HepG2 (cell line): Measurements from ENCODE around the gene AFF1. TPM values are rescaled to one million over a fixed set of nuclear protein-coding genes. Genes with fewer than 3 reads are reported as not detected.

Experiments
- ATAC-seq: fragments of 200-7000 bp; cut with Tn5 transposase; 3 replicates; pipeline ENCODE4 v1.9.1; 2020; ENCODE audit warnings: mild to moderate bottlenecking, moderate library complexity
- BruUV-seq: library from RNA; stranded (reverse); fragments of 400-500 nt; replicated peaks from 2 replicates; lab custom pipeline; 2021; lab: Mats Ljungman, UMichigan
- CTCF ChIA-PET: fragments of 300-600 bp; formaldehyde crosslinking; extraction: SDS; loops from one replicate; lab custom pipeline; 2021; ENCODE audit warnings: low total read pairs, inconsistent platforms, low intra/inter-chr PET ratio; lab: Yijun Ruan, JAX
- POLR2A ChIA-PET: fragments of 350-600 bp; sonication (Branson Sonifier 250); formaldehyde crosslinking; loops from one replicate; lab custom pipeline; 2020; ENCODE audit warnings: antibody characterized with exemption, inconsistent platforms; lab: Yijun Ruan, JAX
- DNase-seq: peaks from one replicate; pipeline ENCODE4 v3.0.0-alpha.2; 2015; ENCODE audit warnings: low spot score
- FAIRE-seq: peaks from 3 replicates; lab custom pipeline; 2011; peaks lifted over from hg19 to GRCh38; lab: Jason Lieb, UNC
- H2AFZ ChIP-seq: one replicate; pipeline ENCODE4 v1.6.1; 2011; ENCODE audit warnings: low read length, inconsistent platforms
- H3K27ac ChIP-seq: fragments of 300-600 bp; 3 replicates; pipeline ENCODE4 v1.8.0; 2011; ENCODE audit warnings: mixed run types, mild to moderate bottlenecking, mixed read lengths, low read length, inconsistent platforms; ENCODE audit not compliant: insufficient read depth; ENCODE audit errors: extremely low read length
- H3K27me3 ChIP-seq, 2 experiments: fragments of 200-600 bp in 1 of 2; 2 replicates in 1 of 2; 3 replicates in 1 of 2; pipeline versions ENCODE4 v1.6.0 to v1.8.0; 2011; ENCODE audit warnings: low read length in 2 of 2, mild to moderate bottlenecking in 2 of 2, moderate library complexity in 2 of 2, inconsistent platforms in 1 of 2; ENCODE audit not compliant: insufficient read depth in 2 of 2, control insufficient read depth in 1 of 2
- H3K36me3 ChIP-seq, 2 experiments: fragments of 200-600 bp in 1 of 2; replicated peaks in 1 of 2; 2 replicates in 1 of 2; 3 replicates in 1 of 2; pipeline versions ENCODE4 v1.5.1 to v1.8.0; 2011; ENCODE audit warnings: low read length in 2 of 2, inconsistent platforms in 1 of 2; ENCODE audit not compliant: insufficient read depth in 2 of 2, control insufficient read depth in 1 of 2
- H3K4me1 ChIP-seq: 2 replicates; pipeline ENCODE4 v1.5.1; 2012; ENCODE audit warnings: low read length, inconsistent platforms; ENCODE audit not compliant: insufficient read depth
- H3K4me2 ChIP-seq: 2 replicates; pipeline ENCODE4 v1.6.0; 2011; ENCODE audit warnings: low read depth, low read length, inconsistent platforms
- H3K4me3 ChIP-seq, 3 experiments: fragments of 200-600 bp in 1 of 3; sonication (generic), shearing (Covaris generic) in 1 of 3; replicated peaks in 1 of 3; 2 replicates each; pipeline ENCODE4 v1.5.1; 2011 to 2016; ENCODE audit warnings: low read length in 3 of 3, inconsistent platforms in 2 of 3, low read depth in 2 of 3, mild to moderate bottlenecking in 2 of 3, control low read depth in 1 of 3, mixed read lengths in 1 of 3; ENCODE audit not compliant: insufficient read depth in 1 of 3
- H3K79me2 ChIP-seq: one replicate; pipeline ENCODE4 v1.6.1; 2011; ENCODE audit warnings: low read length, inconsistent platforms; ENCODE audit not compliant: insufficient read depth
- H3K9ac ChIP-seq: 2 replicates; pipeline ENCODE4 v1.6.0; 2011; ENCODE audit warnings: mild to moderate bottlenecking, low read depth, low read length, inconsistent platforms; ENCODE audit not compliant: insufficient read depth
- H3K9me3 ChIP-seq: 2 replicates; pipeline ENCODE4 v1.5.1; 2012; ENCODE audit warnings: mild to moderate bottlenecking, low read length
- H4K20me1 ChIP-seq: 2 replicates; pipeline ENCODE4 v1.6.0; 2011; ENCODE audit warnings: inconsistent platforms, mild to moderate bottlenecking, low read length, moderate library complexity; ENCODE audit not compliant: insufficient read depth
- DR1 ChIP-seq: sonication (generic); formaldehyde crosslinking; IDR thresholded peaks from 2 replicates; pipeline ENCODE4 v1.8.0; 2021; ENCODE audit warnings: mild to moderate bottlenecking, missing genetic modification reagents, inconsistent platforms
- HCFC1 ChIP-seq: fragments of 150-350 bp; IDR thresholded peaks from 2 replicates; pipeline ENCODE4 v1.6.1; 2014; ENCODE audit warnings: low read depth, low read length
- HNF4A ChIP-seq: sonication (generic); formaldehyde crosslinking; IDR thresholded peaks from 2 replicates; pipeline ENCODE4 v1.4.0; 2020; ENCODE audit warnings: missing genetic modification reagents
- U2AF1 ChIP-seq: fragments of 200-400 bp; formaldehyde crosslinking; optimal IDR thresholded peaks from 2 replicates; pipeline ENCODE3; 2017; ENCODE audit warnings: mild to moderate bottlenecking, low read depth, low read length
- ZNF44 ChIP-seq: sonication (generic); formaldehyde crosslinking; IDR thresholded peaks from 2 replicates; pipeline ENCODE4 v1.5.1; 2020; ENCODE audit warnings: mild to moderate bottlenecking, missing genetic modification reagents
- WGBS: methylation state at CpG from one replicate; pipeline ENCODE4 v1.1.6; 2017; ENCODE audit warnings: low lambda C conversion rate; 5-methylcytosine and 5-hydroxymethylcytosine counted together
- in situ Hi-C: cut with HindIII; loops from 2 replicates; pipeline ENCODE4 v1.10.0; 2017; ENCODE audit warnings: low pct_unique_long_range_greater_than_20kb; ENCODE audit not compliant: extremely low pct_ligation_motif_present
- intact Hi-C: fragments of 100-400 bp; cut with micrococcal nuclease; formaldehyde crosslinking; loops from one replicate; pipeline ENCODE4 v1.10.0; 2022; ENCODE audit not compliant: unreplicated experiment
- polyA plus RNA-seq, 8 experiments: library from polyadenylated mRNA; depleted of rRNA in 3 of 8; stranded (reverse) in 7 of 8; unstranded in 1 of 8; fragments of >200 nt; fragmentation: Illumina TruSeq in 4 of 8; extraction: Trizol in 4 of 8; gene quantifications; 2 replicates each; pipeline versions ENCODE4 v1.2.1 to v1.2.3, GENCODE V29; 2011 to 2016; ENCODE audit warnings: low read depth in 4 of 8, missing spikeins in 1 of 8, mixed read lengths in 1 of 8; ENCODE audit not compliant: insufficient read depth in 1 of 8
- total RNA-seq, 5 experiments: library from RNA; depleted of rRNA; stranded (reverse); fragments of >200 nt; fragmentation: Illumina TruSeq; extraction: Trizol; gene quantifications; 2 replicates each; pipeline ENCODE4 v1.2.3, GENCODE V29; 2016; ENCODE audit warnings: low read depth in 1 of 5
- TF ChIP-seq, protein P1 (sequence below): sonication (generic); formaldehyde crosslinking; conservative IDR thresholded peaks from 2 replicates; pipeline ENCODE4 v1.4.0; 2020; ENCODE audit warnings: missing genetic modification reagents
- TF ChIP-seq, protein P2 (sequence below): sonication (generic); formaldehyde crosslinking; IDR thresholded peaks from 2 replicates; pipeline ENCODE4 v1.9.0; 2021; ENCODE audit warnings: mild to moderate bottlenecking, missing genetic modification reagents
- TF ChIP-seq, protein P3 (sequence below): sonication (generic); formaldehyde crosslinking; IDR thresholded peaks from 2 replicates; pipeline ENCODE4 v1.4.0; 2020; ENCODE audit warnings: missing genetic modification reagents

Gene AFF1
- total and polyA plus RNA-seq, 2 of the 13 experiments (the other 11 are each of a cell fraction or from before 2014, with no cell fraction given), result 15.5 to 15.9 TPM

DNA sequence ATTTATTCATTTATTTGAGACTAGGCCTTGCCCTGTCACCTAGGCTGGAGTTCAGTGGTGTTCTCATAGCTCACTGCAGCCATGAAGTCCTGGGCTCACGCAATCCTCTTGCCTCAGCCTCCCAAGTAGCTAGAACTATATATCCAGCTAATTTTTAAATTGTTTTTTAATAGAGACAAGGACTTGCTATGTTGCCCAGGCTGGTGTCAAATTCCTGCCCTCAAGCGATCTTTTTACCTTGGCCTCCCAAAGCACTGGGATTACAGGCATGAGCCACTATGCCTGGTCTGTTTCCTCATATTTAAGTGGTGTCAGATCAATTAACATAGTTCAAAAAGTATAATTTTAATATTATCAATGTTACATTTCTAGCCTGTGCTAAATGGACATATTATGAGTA lies 68.5 kb downstream of the AFF1 start:
- Histone ChIP-seq H3K27me3 (no peaks in the 10 kb centered on the region; a peak in 1 of 5 replicates), H3K9ac (no peak overlapping the region), H3K79me2 (peaks cover 44% of the 10 kb centered on the region), H3K27ac (no peak overlapping the region), H3K4me1 (peaks cover 58% of the 10 kb centered on the region), H3K36me3 (no peaks in the 10 kb centered on the region; a peak in 2 of 5 replicates), H3K4me3 (no peak overlapping the region), H4K20me1 (peaks cover 13% of the 10 kb centered on the region), H3K4me2 (no peak overlapping the region), H2AFZ (no peak overlapping the region), H3K9me3 (no peaks in the 10 kb centered on the region)
- CTCF ChIA-PET, result no interaction called here
- no TSS peak for BruUV-seq
- no peak for TF ChIP-seq ZNF44 (CRISPR knock-in tag)
- TF ChIP-seq DR1 (CRISPR knock-in tag), result no peak
- TF ChIP-seq HCFC1, result no peak
- TF ChIP-seq, protein P1, sequence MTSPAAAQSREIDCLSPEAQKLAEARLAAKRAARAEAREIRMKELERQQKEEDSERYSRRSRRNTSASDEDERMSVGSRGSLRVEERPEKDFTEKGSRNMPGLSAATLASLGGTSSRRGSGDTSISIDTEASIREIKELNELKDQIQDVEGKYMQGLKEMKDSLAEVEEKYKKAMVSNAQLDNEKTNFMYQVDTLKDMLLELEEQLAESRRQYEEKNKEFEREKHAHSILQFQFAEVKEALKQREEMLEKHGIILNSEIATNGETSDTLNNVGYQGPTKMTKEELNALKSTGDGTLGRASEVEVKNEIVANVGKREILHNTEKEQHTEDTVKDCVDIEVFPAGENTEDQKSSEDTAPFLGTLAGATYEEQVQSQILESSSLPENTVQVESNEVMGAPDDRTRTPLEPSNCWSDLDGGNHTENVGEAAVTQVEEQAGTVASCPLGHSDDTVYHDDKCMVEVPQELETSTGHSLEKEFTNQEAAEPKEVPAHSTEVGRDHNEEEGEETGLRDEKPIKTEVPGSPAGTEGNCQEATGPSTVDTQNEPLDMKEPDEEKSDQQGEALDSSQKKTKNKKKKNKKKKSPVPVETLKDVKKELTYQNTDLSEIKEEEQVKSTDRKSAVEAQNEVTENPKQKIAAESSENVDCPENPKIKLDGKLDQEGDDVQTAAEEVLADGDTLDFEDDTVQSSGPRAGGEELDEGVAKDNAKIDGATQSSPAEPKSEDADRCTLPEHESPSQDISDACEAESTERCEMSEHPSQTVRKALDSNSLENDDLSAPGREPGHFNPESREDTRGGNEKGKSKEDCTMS (CRISPR knock-in tag), result no peak
- TF ChIP-seq, protein P2, sequence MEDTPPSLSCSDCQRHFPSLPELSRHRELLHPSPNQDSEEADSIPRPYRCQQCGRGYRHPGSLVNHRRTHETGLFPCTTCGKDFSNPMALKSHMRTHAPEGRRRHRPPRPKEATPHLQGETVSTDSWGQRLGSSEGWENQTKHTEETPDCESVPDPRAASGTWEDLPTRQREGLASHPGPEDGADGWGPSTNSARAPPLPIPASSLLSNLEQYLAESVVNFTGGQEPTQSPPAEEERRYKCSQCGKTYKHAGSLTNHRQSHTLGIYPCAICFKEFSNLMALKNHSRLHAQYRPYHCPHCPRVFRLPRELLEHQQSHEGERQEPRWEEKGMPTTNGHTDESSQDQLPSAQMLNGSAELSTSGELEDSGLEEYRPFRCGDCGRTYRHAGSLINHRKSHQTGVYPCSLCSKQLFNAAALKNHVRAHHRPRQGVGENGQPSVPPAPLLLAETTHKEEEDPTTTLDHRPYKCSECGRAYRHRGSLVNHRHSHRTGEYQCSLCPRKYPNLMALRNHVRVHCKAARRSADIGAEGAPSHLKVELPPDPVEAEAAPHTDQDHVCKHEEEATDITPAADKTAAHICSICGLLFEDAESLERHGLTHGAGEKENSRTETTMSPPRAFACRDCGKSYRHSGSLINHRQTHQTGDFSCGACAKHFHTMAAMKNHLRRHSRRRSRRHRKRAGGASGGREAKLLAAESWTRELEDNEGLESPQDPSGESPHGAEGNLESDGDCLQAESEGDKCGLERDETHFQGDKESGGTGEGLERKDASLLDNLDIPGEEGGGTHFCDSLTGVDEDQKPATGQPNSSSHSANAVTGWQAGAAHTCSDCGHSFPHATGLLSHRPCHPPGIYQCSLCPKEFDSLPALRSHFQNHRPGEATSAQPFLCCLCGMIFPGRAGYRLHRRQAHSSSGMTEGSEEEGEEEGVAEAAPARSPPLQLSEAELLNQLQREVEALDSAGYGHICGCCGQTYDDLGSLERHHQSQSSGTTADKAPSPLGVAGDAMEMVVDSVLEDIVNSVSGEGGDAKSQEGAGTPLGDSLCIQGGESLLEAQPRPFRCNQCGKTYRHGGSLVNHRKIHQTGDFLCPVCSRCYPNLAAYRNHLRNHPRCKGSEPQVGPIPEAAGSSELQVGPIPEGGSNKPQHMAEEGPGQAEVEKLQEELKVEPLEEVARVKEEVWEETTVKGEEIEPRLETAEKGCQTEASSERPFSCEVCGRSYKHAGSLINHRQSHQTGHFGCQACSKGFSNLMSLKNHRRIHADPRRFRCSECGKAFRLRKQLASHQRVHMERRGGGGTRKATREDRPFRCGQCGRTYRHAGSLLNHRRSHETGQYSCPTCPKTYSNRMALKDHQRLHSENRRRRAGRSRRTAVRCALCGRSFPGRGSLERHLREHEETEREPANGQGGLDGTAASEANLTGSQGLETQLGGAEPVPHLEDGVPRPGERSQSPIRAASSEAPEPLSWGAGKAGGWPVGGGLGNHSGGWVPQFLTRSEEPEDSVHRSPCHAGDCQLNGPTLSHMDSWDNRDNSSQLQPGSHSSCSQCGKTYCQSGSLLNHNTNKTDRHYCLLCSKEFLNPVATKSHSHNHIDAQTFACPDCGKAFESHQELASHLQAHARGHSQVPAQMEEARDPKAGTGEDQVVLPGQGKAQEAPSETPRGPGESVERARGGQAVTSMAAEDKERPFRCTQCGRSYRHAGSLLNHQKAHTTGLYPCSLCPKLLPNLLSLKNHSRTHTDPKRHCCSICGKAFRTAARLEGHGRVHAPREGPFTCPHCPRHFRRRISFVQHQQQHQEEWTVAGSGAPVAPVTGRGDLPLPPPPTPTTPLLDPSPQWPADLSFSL, result no peak
- no peak for TF ChIP-seq HNF4A (CRISPR knock-in tag)
- TF ChIP-seq, protein P3, sequence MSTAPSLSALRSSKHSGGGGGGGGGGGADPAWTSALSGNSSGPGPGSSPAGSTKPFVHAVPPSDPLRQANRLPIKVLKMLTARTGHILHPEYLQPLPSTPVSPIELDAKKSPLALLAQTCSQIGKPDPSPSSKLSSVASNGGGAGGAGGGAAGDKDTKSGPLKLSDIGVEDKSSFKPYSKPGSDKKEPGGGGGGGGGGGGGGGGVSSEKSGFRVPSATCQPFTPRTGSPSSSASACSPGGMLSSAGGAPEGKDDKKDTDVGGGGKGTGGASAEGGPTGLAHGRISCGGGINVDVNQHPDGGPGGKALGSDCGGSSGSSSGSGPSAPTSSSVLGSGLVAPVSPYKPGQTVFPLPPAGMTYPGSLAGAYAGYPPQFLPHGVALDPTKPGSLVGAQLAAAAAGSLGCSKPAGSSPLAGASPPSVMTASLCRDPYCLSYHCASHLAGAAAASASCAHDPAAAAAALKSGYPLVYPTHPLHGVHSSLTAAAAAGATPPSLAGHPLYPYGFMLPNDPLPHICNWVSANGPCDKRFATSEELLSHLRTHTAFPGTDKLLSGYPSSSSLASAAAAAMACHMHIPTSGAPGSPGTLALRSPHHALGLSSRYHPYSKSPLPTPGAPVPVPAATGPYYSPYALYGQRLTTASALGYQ (CRISPR knock-in tag), result no peak
- no peak for TF ChIP-seq U2AF1
- DNase-seq, result no peak
- ATAC-seq, result no peak
- WGBS, result 96% methylated on average over 2 of the region's 2 CpGs
- POLR2A ChIA-PET, result no interaction called here
- intact Hi-C loops, result no loop called here
- in situ Hi-C loops, result no loop called here
- no peak for FAIRE-seq
